Body of pancreas (tissue), 4 donors: Measurements from ENCODE around the gene PEX1.

Experiments used
- CTCF ChIP-seq, 7 experiments: fragments of 450-650 bp in 4 of 7; fragments of 200-600 bp in 3 of 7; sonication (generic) in 3 of 7; IDR thresholded peaks; one replicate each; pipeline ENCODE4 v1.5.1; 2016 to 2019; ENCODE audit warnings: antibody characterized with exemption in 7 of 7
- POLR2A ChIP-seq, 3 donors: fragments of 450-650 bp; IDR thresholded peaks; one replicate each; pipeline ENCODE4 v1.6.1; 2016; ENCODE audit warnings: antibody characterized with exemption in 3 of 3, mild to moderate bottlenecking in 2 of 3

- TF ChIP-seq CTCF (IDR thresholded peaks at IDR 0.05) = no peak
- TF ChIP-seq POLR2A (IDR thresholded peaks at IDR 0.05) = no peak
Observed at GRCh38 chr7:92485974-92486373, 42.3 kb downstream of the PEX1 start.
